ENCODE measurements around the gene TMPRSS11E. TPM values are rescaled to one million over a fixed set of nuclear protein-coding genes. Genes with fewer than 3 reads are reported as not detected.
"Not testable (repeated sequence)": the region's sequence is repeated elsewhere in the genome, so short reads cannot be mapped to it uniquely, and the experiment has no call there.

Gene TMPRSS11E
- total and polyA plus RNA-seq, 3 experiments from 2014 or later = 0.15 to 0.18 TPM; not detected in 1

GRCh38 chr4:68498413-68499007 is 51.2 kb downstream of the TMPRSS11E start:
- Mint-ChIP-seq H3K36me3 (no peaks in the 10 kb centered on the region), H3K27me3 (no peaks in the 10 kb centered on the region), H3K4me1 (peaks cover 5 to 13% (median 6%) of the 10 kb centered on the region in 3 donors), H3K4me3 (peak overlapping the region in 1 of 7 donors; percentile 1), H3K9me3 (no peaks in the 10 kb centered on the region), H3K27ac (no peak overlapping the region)
- no peaks in the 10 kb centered on the region for H3K27me3 ChIP-seq (ENCODE audit: insufficient read depth, low read length, poor library complexity, severe bottlenecking)
- H3K9me3 ChIP-seq (ENCODE audit: low read length) = no peaks in the 10 kb centered on the region
- H3K4me1 ChIP-seq (ENCODE audit: insufficient read depth, low read length) = no peaks in the 10 kb centered on the region
- no peak overlapping the region for H3K27ac ChIP-seq (ENCODE audit: low read depth, low read length)
- DNase-seq = peak in 4 of 5 donors; percentile 35 to 65 (median 41)
- no peak overlapping the region for H3K4me3 ChIP-seq (ENCODE audit: low read length)
- ChIA-PET CTCF (interaction anchor here (0.9 to 1.9 kb wide), 6 partner anchors 17 to 305 kb away, joined by 3 to 7 read pairs (median 4); no protein-coding TSS in a partner anchor), POLR2A (no interaction called here)
- no peaks in the 10 kb centered on the region for H3K36me3 ChIP-seq (ENCODE audit: insufficient read depth, low read length)

- CTCF ChIA-PET = interaction anchor here (1.0 to 1.9 kb wide), 5 partner anchors 18 to 124 kb away, joined by 4 to 7 read pairs (median 5); no protein-coding TSS in a partner anchor
- no peak for DNase-seq
- Histone ChIP-seq H3K4me1 (ENCODE audit: insufficient read depth, low read length) (no peaks in the 10 kb centered on the region), H3K27ac (ENCODE audit: low read depth, low read length) (no peak overlapping the region), H3K4me3 (ENCODE audit: low read length) (no peak overlapping the region), H3K9me3 (ENCODE audit: low read length) (no peaks in the 10 kb centered on the region), H3K36me3 (ENCODE audit: insufficient read depth, low read length) (no peaks in the 10 kb centered on the region), H3K27me3 (ENCODE audit: insufficient read depth, low read length, poor library complexity, severe bottlenecking) (no peaks in the 10 kb centered on the region)
- Mint-ChIP-seq H3K27me3 (no peaks in the 10 kb centered on the region), H3K27ac (no peak overlapping the region), H3K9me3 (no peaks in the 10 kb centered on the region), H3K4me1 (peaks cover 6 to 13% (median 7%) of the 10 kb centered on the region in 3 donors), H3K36me3 (no peaks in the 10 kb centered on the region), H3K4me3 (no peak overlapping the region)
- POLR2A ChIA-PET = no interaction called here
Measured at GRCh38 chr4:68499021-68499420, 51.8 kb downstream of the TMPRSS11E start.

- H3K4me3 ChIP-seq (ENCODE audit: low read length); H3K4me3 Mint-ChIP-seq; POLR2A ChIA-PET; H3K4me1 ChIP-seq (ENCODE audit: insufficient read depth, low read length); H3K27me3 Mint-ChIP-seq; H3K9me3 ChIP-seq (ENCODE audit: low read length); DNase-seq; H3K36me3 ChIP-seq (ENCODE audit: insufficient read depth, low read length); CTCF ChIA-PET; H3K36me3 Mint-ChIP-seq; H3K9me3 Mint-ChIP-seq; H3K27ac ChIP-seq (ENCODE audit: low read depth, low read length); H3K27me3 ChIP-seq (ENCODE audit: insufficient read depth, low read length, poor library complexity, severe bottlenecking): not testable (repeated sequence)
- Mint-ChIP-seq H3K27ac (peak overlapping the region in 1 of 8 donors; percentile 26), H3K4me1 (peaks cover 2 to 18% (median 8%) of the 10 kb centered on the region in 3 donors)
Measured at GRCh38 chr4:68503462-68503861, 56.2 kb downstream of the TMPRSS11E start.

- H3K27me3 ChIP-seq (ENCODE audit: insufficient read depth, low read length, poor library complexity, severe bottlenecking); H3K27me3 Mint-ChIP-seq; POLR2A ChIA-PET; H3K4me1 ChIP-seq (ENCODE audit: insufficient read depth, low read length); CTCF ChIA-PET; H3K4me3 ChIP-seq (ENCODE audit: low read length); H3K36me3 ChIP-seq (ENCODE audit: insufficient read depth, low read length); H3K9me3 Mint-ChIP-seq; H3K27ac ChIP-seq (ENCODE audit: low read depth, low read length); H3K9me3 ChIP-seq (ENCODE audit: low read length); H3K36me3 Mint-ChIP-seq; H3K27ac Mint-ChIP-seq; DNase-seq: not testable (repeated sequence)
- peaks cover 0 to 18% (median 6%) of the 10 kb centered on the region in 3 donors for H3K4me1 Mint-ChIP-seq
- peak overlapping the region in 1 of 7 donors; percentile 72 for H3K4me3 Mint-ChIP-seq
Measured at GRCh38 chr4:68504836-68505235, 57.6 kb downstream of the TMPRSS11E start.

GRCh38 chr4:68505452-68505851 is 58.2 kb downstream of the TMPRSS11E start:
- H3K36me3 Mint-ChIP-seq; H3K4me1 ChIP-seq (ENCODE audit: insufficient read depth, low read length); H3K27me3 Mint-ChIP-seq; POLR2A ChIA-PET; H3K9me3 ChIP-seq (ENCODE audit: low read length); CTCF ChIA-PET; DNase-seq; H3K4me3 ChIP-seq (ENCODE audit: low read length); H3K36me3 ChIP-seq (ENCODE audit: insufficient read depth, low read length); H3K27ac ChIP-seq (ENCODE audit: low read depth, low read length); H3K27me3 ChIP-seq (ENCODE audit: insufficient read depth, low read length, poor library complexity, severe bottlenecking); H3K9me3 Mint-ChIP-seq: not testable (repeated sequence)
- Mint-ChIP-seq H3K4me1 (peaks cover 0 to 18% (median 6%) of the 10 kb centered on the region in 3 donors), H3K27ac (peak overlapping the region in 1 of 8 donors; percentile 63), H3K4me3 (peak overlapping the region in 1 of 7 donors; percentile 24)

- no peak for DNase-seq
- Histone ChIP-seq H3K27me3 (ENCODE audit: insufficient read depth, low read length, poor library complexity, severe bottlenecking) (no peaks in the 10 kb centered on the region), H3K27ac (ENCODE audit: low read depth, low read length) (no peak overlapping the region), H3K36me3 (ENCODE audit: insufficient read depth, low read length) (no peaks in the 10 kb centered on the region), H3K4me3 (ENCODE audit: low read length) (no peak overlapping the region), H3K9me3 (ENCODE audit: low read length) (no peaks in the 10 kb centered on the region), H3K4me1 (ENCODE audit: insufficient read depth, low read length) (no peaks in the 10 kb centered on the region)
- peaks cover 0 to 2% of the 10 kb centered on the region in 2 donors for H3K27me3 Mint-ChIP-seq
- no peak overlapping the region for H3K4me3 Mint-ChIP-seq
- no peaks in the 10 kb centered on the region for H3K4me1 Mint-ChIP-seq
- ChIA-PET POLR2A (no interaction called here), CTCF (no interaction called here)
- H3K36me3 Mint-ChIP-seq = no peaks in the 10 kb centered on the region
- H3K27ac Mint-ChIP-seq = peak overlapping the region in 1 of 8 donors; percentile 11
- H3K9me3 Mint-ChIP-seq = no peaks in the 10 kb centered on the region
Measured at GRCh38 chr4:68518889-68519288, 71.6 kb downstream of the TMPRSS11E start.

- DNase-seq = no peak
- no peak overlapping the region for H3K27ac ChIP-seq (ENCODE audit: low read depth, low read length)
- no peaks in the 10 kb centered on the region for H3K4me1 ChIP-seq (ENCODE audit: insufficient read depth, low read length)
- no peaks in the 10 kb centered on the region for H3K9me3 ChIP-seq (ENCODE audit: low read length)
- no peak overlapping the region for H3K4me3 ChIP-seq (ENCODE audit: low read length)
- POLR2A ChIA-PET = no interaction called here
- H3K9me3 Mint-ChIP-seq = no peaks in the 10 kb centered on the region
- no peak overlapping the region for H3K27ac Mint-ChIP-seq
- H3K27me3 ChIP-seq (ENCODE audit: insufficient read depth, low read length, poor library complexity, severe bottlenecking) = no peaks in the 10 kb centered on the region
- CTCF ChIA-PET = no interaction called here
- no peaks in the 10 kb centered on the region for H3K36me3 Mint-ChIP-seq
- no peaks in the 10 kb centered on the region for H3K36me3 ChIP-seq (ENCODE audit: insufficient read depth, low read length)
- H3K27me3 Mint-ChIP-seq = peaks cover 0 to 2% of the 10 kb centered on the region in 2 donors
- H3K4me1 Mint-ChIP-seq = no peaks in the 10 kb centered on the region
- no peak overlapping the region for H3K4me3 Mint-ChIP-seq
Measured at GRCh38 chr4:68520985-68521384, 73.7 kb downstream of the TMPRSS11E start.

GRCh38 chr4:68522232-68522631 is 75.0 kb downstream of the TMPRSS11E start:
- H3K9me3 ChIP-seq (ENCODE audit: low read length); H3K4me3 ChIP-seq (ENCODE audit: low read length); H3K36me3 ChIP-seq (ENCODE audit: insufficient read depth, low read length); H3K4me1 Mint-ChIP-seq; POLR2A ChIA-PET; H3K27ac Mint-ChIP-seq; H3K36me3 Mint-ChIP-seq; H3K4me1 ChIP-seq (ENCODE audit: insufficient read depth, low read length); DNase-seq; H3K27ac ChIP-seq (ENCODE audit: low read depth, low read length); CTCF ChIA-PET; H3K9me3 Mint-ChIP-seq; H3K27me3 Mint-ChIP-seq; H3K27me3 ChIP-seq (ENCODE audit: insufficient read depth, low read length, poor library complexity, severe bottlenecking); H3K4me3 Mint-ChIP-seq: not testable (repeated sequence)
